Vagina (tissue), 2 donors: ENCODE measurements around the gene ATN1. TPM values are rescaled to one million over a fixed set of nuclear protein-coding genes. Genes with fewer than 3 reads are reported as not detected.

Experiments used
- DNase-seq, 2 donors: peaks; one replicate each; pipeline ENCODE4 v3.0.0-alpha.2; 2017; ENCODE audit errors: extremely low spot score in 2 of 2
- H3K27ac ChIP-seq: fragments of 200-600 bp; sonication (generic); one replicate; pipeline ENCODE4 v1.5.1; 2019
- H3K27me3 ChIP-seq: fragments of 200-600 bp; sonication (generic); one replicate; pipeline ENCODE4 v1.5.1; 2019
- H3K36me3 ChIP-seq, 2 donors: fragments of 200-600 bp; sonication (generic); one replicate each; pipeline ENCODE4 v1.5.1; 2017 to 2019
- H3K4me1 ChIP-seq: fragments of 200-600 bp; sonication (generic); one replicate; pipeline ENCODE4 v1.5.1; 2019
- H3K4me3 ChIP-seq, 2 donors: fragments of 200-600 bp; sonication (generic); 1 replicate in 1 of 2; 2 replicates in 1 of 2; pipeline ENCODE4 v1.5.1; 2016 to 2019
- H3K9me3 ChIP-seq: fragments of 200-600 bp; sonication (generic); one replicate; pipeline ENCODE4 v1.5.1; 2019
- POLR2A ChIP-seq, 2 donors: fragments of 450-650 bp; IDR thresholded peaks; one replicate each; pipeline ENCODE4 v1.6.1; 2017; ENCODE audit warnings: antibody characterized with exemption in 2 of 2, mild to moderate bottlenecking in 2 of 2, moderate library complexity in 2 of 2
- POLR2AphosphoS5 ChIP-seq, 2 donors: sonication (generic); formaldehyde crosslinking; IDR thresholded peaks; one replicate each; pipeline ENCODE4 v1.9.0; 2017; ENCODE audit warnings: antibody characterized with exemption in 2 of 2, mild to moderate bottlenecking in 2 of 2, low read depth in 1 of 2; ENCODE audit not compliant: insufficient read depth in 1 of 2
- intact Hi-C: fragments of 100-400 bp; cut with DNase I; formaldehyde crosslinking; loops from one replicate; pipeline ENCODE4 v1.15.1; 2023
- total RNA-seq: library from RNA; depleted of rRNA; stranded (reverse); fragments of >200 nt; gene quantifications from one replicate; pipeline ENCODE4 v1.2.3, GENCODE V29; 2016
- TF ChIP-seq, protein P1 (sequence below), 3 experiments: fragments of 450-650 bp in 2 of 3; fragments of 200-600 bp in 1 of 3; sonication (generic) in 1 of 3; IDR thresholded peaks; one replicate each; pipeline ENCODE4 v1.5.1; 2017 to 2019; ENCODE audit warnings: antibody characterized with exemption in 3 of 3, mild to moderate bottlenecking in 2 of 3, moderate library complexity in 2 of 3

The ATN1 gene
- total RNA-seq, 1 donor from 2014 or later, result 92.1 TPM

- peaks cover 0 to 6% of the 10 kb centered on the region in 2 donors for H3K36me3 ChIP-seq
- no peak for DNase-seq
- no peaks in the 10 kb centered on the region for H3K9me3 ChIP-seq
- peaks cover 84% of the 10 kb centered on the region for H3K4me1 ChIP-seq
- intact Hi-C loops, result loop anchor here (5.0 kb wide), 1 partner anchor 62 kb away; the partner anchor contains the start of gene TPI1
- TF ChIP-seq, protein P1, sequence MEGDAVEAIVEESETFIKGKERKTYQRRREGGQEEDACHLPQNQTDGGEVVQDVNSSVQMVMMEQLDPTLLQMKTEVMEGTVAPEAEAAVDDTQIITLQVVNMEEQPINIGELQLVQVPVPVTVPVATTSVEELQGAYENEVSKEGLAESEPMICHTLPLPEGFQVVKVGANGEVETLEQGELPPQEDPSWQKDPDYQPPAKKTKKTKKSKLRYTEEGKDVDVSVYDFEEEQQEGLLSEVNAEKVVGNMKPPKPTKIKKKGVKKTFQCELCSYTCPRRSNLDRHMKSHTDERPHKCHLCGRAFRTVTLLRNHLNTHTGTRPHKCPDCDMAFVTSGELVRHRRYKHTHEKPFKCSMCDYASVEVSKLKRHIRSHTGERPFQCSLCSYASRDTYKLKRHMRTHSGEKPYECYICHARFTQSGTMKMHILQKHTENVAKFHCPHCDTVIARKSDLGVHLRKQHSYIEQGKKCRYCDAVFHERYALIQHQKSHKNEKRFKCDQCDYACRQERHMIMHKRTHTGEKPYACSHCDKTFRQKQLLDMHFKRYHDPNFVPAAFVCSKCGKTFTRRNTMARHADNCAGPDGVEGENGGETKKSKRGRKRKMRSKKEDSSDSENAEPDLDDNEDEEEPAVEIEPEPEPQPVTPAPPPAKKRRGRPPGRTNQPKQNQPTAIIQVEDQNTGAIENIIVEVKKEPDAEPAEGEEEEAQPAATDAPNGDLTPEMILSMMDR (IDR thresholded peaks at IDR 0.05), result no peak
- TF ChIP-seq POLR2AphosphoS5 (IDR thresholded peaks at IDR 0.05; ENCODE audit: insufficient read depth in 1 of 2, low read depth in 1 of 2), result peak in 1 of 2 donors; percentile 5
- no peaks in the 10 kb centered on the region for H3K27me3 ChIP-seq
- H3K27ac ChIP-seq, result peak overlapping the region; percentile 99
- H3K4me3 ChIP-seq, result peak overlapping the region; percentile 73 to 95
These were observed 1.1 kb downstream of the ATN1 start for GRCh38 chr12:6928703-6929407.

DNA sequence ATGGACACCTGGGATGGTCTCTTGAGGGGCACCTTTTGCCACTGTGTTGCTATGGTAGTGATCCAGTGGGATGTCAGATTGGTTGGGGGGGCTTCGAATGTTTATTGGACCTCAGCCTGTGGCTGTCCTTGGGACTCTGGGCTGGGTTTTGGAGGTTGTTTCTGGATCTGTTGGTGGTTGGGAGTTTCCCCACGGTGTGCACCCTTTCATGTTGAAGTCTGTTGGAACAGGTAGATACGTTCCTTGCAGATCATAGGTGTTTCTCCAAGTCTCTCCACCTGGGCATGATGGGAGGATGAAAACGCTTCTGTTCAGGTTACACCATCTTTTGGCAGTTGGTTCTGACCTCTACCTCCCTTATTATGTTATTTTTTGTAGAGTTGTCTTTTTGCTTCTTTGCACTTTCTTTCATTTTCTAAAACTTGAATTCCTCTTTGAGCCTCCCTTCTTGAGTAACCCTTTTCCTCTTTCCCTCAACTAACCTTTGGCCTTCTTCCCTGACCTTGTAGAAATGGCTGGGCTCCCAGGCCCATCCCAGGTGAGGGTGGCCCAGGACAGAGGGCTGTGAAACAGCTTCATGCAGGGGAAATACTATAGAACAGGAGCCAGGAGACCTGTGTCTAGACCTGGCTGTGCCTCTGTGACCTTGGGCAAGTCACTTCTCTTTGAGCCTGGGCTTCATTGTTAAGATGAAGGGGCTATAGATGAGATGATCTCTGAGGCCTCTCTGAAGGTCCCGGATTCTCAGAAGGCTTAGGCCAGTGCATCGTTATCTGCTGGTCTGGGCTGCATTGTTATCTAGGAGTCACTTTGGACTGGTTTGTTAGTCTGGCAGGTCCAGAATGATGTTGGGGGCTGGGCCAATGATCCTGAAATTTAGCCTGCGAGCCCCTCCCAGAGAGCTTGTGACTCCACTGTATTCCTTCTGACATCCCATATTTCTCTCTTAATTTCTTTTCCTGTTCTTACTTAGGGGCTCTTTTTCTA, 2.0 kb downstream of the ATN1 start:
- Histone ChIP-seq H3K36me3 (peaks cover 0 to 15% of the 10 kb centered on the region in 2 donors), H3K9me3 (no peaks in the 10 kb centered on the region), H3K27ac (peak overlapping the region; percentile 99), H3K4me3 (peak overlapping the region; percentile 73 to 95), H3K27me3 (no peaks in the 10 kb centered on the region), H3K4me1 (peaks cover 83% of the 10 kb centered on the region)
- TF ChIP-seq, protein P1 (IDR thresholded peaks at IDR 0.05), result no peak
- TF ChIP-seq POLR2A (IDR thresholded peaks at IDR 0.05) (no peak), POLR2AphosphoS5 (IDR thresholded peaks at IDR 0.05; ENCODE audit: insufficient read depth in 1 of 2, low read depth in 1 of 2) (no peak)
- intact Hi-C loops, result loop anchor here (5.0 kb wide), 1 partner anchor 62 kb away; the partner anchor contains the start of gene TPI1
- DNase-seq, result no peak

DNA sequence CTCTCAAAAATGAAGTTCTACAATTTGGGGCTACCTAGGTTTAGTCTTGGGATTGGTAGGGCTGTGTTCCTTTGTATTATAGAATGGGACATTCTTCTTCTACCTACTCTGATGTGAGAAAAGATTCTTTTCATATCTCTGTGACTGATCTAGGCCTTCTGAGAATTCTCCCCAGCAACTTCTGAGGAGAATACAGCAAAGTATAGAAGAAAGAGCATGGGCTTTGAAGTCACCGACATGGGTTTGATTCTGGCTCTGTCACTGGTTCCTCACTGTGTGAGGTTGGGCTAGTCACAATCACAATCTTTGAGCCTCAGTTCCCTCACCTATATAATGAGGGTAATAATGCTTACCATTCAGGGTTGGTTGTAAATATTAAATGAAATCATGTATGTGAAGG, 5.0 kb downstream of the ATN1 start:
- H3K27me3 ChIP-seq, result no peaks in the 10 kb centered on the region
- intact Hi-C loops, result no loop called here
- no peak for DNase-seq
- peaks cover 70% of the 10 kb centered on the region for H3K4me1 ChIP-seq
- no peak overlapping the region for H3K4me3 ChIP-seq
- peaks cover 0 to 25% of the 10 kb centered on the region in 2 donors for H3K36me3 ChIP-seq
- peak overlapping the region; percentile 34 for H3K27ac ChIP-seq
- H3K9me3 ChIP-seq, result no peaks in the 10 kb centered on the region
- TF ChIP-seq, protein P1 (IDR thresholded peaks at IDR 0.05), result no peak
- TF ChIP-seq POLR2AphosphoS5 (IDR thresholded peaks at IDR 0.05; ENCODE audit: insufficient read depth in 1 of 2, low read depth in 1 of 2), result no peak
- TF ChIP-seq POLR2A (IDR thresholded peaks at IDR 0.05), result no peak

- H3K36me3 ChIP-seq, result peaks cover 0 to 25% of the 10 kb centered on the region in 2 donors
- no peaks in the 10 kb centered on the region for H3K9me3 ChIP-seq
- H3K27ac ChIP-seq, result peak overlapping the region; percentile 34
- peak in 1 of 2 donors; percentile 30 for TF ChIP-seq POLR2AphosphoS5 (IDR thresholded peaks at IDR 0.05; ENCODE audit: insufficient read depth in 1 of 2, low read depth in 1 of 2)
- TF ChIP-seq, protein P1 (IDR thresholded peaks at IDR 0.05), result no peak
- H3K4me1 ChIP-seq, result peaks cover 74% of the 10 kb centered on the region
- H3K27me3 ChIP-seq, result no peaks in the 10 kb centered on the region
- H3K4me3 ChIP-seq, result no peak overlapping the region
- DNase-seq, result no peak
- intact Hi-C loops, result no loop called here
These were observed 6.4 kb downstream of the ATN1 start for GRCh38 chr12:6934110-6934509.
